Kidney epithelial cell (primary cell): Measurements from ENCODE around the gene NOTCH2. TPM values are rescaled to one million over a fixed set of nuclear protein-coding genes. Genes with fewer than 3 reads are reported as not detected.

Experiments used
- DNase-seq: peaks from one replicate; pipeline ENCODE4 v3.0.0-alpha.2; 2010; ENCODE audit warnings: low read depth
- H3K27me3 ChIP-seq: 2 replicates; pipeline ENCODE4 v1.6.0; 2011; ENCODE audit warnings: low read length; ENCODE audit not compliant: control insufficient read depth, insufficient read depth
- H3K36me3 ChIP-seq: 2 replicates; pipeline ENCODE4 v1.5.1; 2011; ENCODE audit warnings: low read length; ENCODE audit not compliant: control insufficient read depth, insufficient read depth
- H3K4me3 ChIP-seq: 2 replicates; pipeline ENCODE4 v1.5.1; 2011; ENCODE audit warnings: low read depth, mild to moderate bottlenecking, control low read depth, low read length
- CTCF ChIP-seq: IDR thresholded peaks from 2 replicates; pipeline ENCODE4 v1.5.1; 2011; ENCODE audit warnings: mild to moderate bottlenecking, moderate library complexity, low read length, control low read depth, inconsistent platforms; ENCODE audit not compliant: insufficient read depth, poor library complexity, severe bottlenecking
- total RNA-seq: library from RNA; depleted of rRNA; stranded (reverse); fragments of >200 nt; gene quantifications from 2 replicates; pipeline ENCODE4 v1.2.3, GENCODE V29; 2015

The NOTCH2 gene
- total RNA-seq, 1 donor from 2014 or later = 136 TPM

DNA sequence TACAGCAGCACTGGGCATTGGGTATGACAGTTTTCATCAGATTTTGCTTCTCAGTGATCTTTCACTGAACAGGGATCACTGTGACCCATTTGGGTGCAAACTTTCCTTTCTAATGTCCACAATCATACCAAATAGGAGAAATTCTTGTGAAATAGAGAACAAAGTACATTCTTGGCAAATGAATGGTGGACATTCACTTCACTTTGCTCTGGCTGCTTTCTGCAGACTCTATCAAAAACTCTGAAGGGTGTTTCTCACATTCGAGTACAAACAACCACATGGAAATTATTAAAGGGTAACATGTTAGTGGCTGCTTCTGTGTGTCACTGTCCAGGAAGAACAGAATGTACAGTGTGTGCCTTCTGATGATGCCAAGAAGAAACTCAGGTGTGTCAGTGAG, 111.2 kb downstream of the NOTCH2 start:
- DNase-seq = no peak
- Histone ChIP-seq H3K36me3 (no peaks in the 10 kb centered on the region), H3K4me3 (no peak overlapping the region), H3K27me3 (no peaks in the 10 kb centered on the region)
- TF ChIP-seq CTCF = no peak

- Histone ChIP-seq H3K4me3 (no peak overlapping the region), H3K27me3 (no peaks in the 10 kb centered on the region), H3K36me3 (no peaks in the 10 kb centered on the region)
- TF ChIP-seq CTCF = no peak
- DNase-seq = no peak
These were observed 113.2 kb downstream of the NOTCH2 start for GRCh38 chr1:119956306-119956705.

- no peak for TF ChIP-seq CTCF
- Histone ChIP-seq H3K27me3 (no peaks in the 10 kb centered on the region), H3K36me3 (peaks cover 2% of the 10 kb centered on the region), H3K4me3 (no peak overlapping the region)
- DNase-seq = no peak
These were observed 114.7 kb downstream of the NOTCH2 start for GRCh38 chr1:119954476-119955422.

GRCh38 chr1:119953266-119953998, 116.0 kb downstream of the NOTCH2 start:
- Histone ChIP-seq H3K27me3 (no peaks in the 10 kb centered on the region), H3K36me3 (peaks cover 3% of the 10 kb centered on the region), H3K4me3 (no peak overlapping the region)
- DNase-seq = no peak
- TF ChIP-seq CTCF = no peak

DNA sequence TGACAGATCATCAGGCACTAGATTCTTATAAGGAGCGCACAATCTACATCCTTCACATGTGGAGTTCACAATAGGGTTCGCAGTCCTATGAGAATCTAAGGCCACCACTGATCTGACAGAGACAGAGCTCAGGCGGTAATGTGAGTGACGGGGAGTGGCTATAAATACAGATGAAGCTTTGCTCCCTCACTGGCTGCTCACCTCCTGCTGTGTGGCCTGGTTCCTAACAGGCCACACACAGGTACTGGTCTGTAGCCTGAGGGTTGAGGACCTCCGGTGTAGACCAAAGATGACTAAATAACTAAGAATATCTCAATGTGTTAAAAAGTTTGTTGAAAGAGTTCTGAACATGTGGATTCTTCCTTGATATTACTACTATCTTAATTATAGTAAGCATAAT, 117.0 kb downstream of the NOTCH2 start:
- TF ChIP-seq CTCF = no peak
- H3K27me3 ChIP-seq = no peaks in the 10 kb centered on the region
- DNase-seq = no peak
- H3K4me3 ChIP-seq = no peak overlapping the region
- H3K36me3 ChIP-seq = peaks cover 6% of the 10 kb centered on the region
